Astrocyte of the hippocampus (primary cell): ENCODE measurements around the gene TCFL5.
A peak's percentile ranks its signal among the peaks of the same experiment; 100 is the strongest.
"Not testable (repeated sequence)": the region's sequence is repeated elsewhere in the genome, so short reads cannot be mapped to it uniquely, and the experiment has no call there.

Source experiments
- DNase-seq: peaks from one replicate; pipeline ENCODE4 v3.0.0; 2011; ENCODE audit warnings: low read depth, low spot score

Gene TCFL5

DNA sequence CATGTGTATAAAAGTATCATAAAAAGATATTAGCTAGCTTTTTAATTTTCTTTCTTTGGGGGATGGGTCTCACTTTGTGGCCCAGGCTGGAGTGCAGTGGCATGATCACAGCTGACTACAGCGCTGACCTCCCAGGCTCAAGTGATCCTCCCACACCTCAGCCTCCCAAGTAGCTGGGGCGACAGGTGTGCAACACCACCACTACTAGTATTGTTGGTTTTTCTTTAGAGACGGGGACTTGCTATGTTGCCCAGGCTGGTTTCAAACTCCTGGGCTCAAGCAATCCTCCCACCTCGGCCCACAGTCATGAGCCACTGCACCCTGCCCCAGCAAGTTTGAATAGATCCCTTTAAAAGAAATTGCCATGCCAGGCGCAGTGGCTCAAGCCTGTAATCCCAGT, 6.5 kb downstream of the TCFL5 start:
- no peak for DNase-seq

DNA sequence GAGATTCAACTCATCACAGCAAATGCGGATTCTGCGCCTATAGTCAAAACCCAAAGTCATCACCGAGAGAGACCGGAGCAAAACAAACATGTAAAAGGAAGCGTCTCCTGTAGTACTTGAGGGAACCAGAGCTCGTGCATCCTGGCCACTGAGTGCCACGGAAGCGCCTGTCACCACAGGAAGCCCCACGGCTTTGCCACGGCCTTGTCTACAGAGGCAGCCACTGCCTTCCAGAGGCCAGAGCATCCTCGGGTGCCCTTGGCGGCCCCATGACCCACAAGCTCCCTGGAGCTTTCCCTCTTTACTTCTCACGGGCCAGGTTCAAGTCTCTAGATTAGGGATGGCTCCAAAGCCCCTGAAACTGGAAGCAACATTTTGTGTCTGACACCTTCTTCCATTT, 7.5 kb downstream of the TCFL5 start:
- DNase-seq, result no peak

GRCh38 chr20:62853304-62853703, 8.3 kb downstream of the TCFL5 start:
- DNase-seq, result not testable (repeated sequence)

DNA sequence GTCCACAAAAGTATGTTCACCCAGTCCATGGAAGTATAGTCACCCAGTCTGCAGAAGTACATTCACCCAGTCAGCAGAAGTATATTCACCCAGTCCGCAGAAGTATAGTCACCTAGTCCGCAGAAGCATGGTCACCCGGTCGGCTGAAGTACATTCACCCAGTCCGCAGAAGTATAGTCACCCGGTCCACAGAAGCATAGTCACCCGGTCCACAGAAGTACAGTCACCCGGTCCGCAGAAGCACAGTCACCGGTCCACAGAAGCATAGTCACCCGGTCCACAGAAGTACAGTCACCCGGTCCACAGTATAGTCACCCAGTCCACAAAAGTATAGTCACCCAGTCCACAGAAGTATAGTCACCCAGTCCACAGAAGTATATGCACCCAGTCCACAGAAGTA, 8.8 kb downstream of the TCFL5 start:
- no peak for DNase-seq

- DNase-seq, result no peak
Observed at GRCh38 chr20:62852196-62852595, 9.4 kb downstream of the TCFL5 start.

DNA sequence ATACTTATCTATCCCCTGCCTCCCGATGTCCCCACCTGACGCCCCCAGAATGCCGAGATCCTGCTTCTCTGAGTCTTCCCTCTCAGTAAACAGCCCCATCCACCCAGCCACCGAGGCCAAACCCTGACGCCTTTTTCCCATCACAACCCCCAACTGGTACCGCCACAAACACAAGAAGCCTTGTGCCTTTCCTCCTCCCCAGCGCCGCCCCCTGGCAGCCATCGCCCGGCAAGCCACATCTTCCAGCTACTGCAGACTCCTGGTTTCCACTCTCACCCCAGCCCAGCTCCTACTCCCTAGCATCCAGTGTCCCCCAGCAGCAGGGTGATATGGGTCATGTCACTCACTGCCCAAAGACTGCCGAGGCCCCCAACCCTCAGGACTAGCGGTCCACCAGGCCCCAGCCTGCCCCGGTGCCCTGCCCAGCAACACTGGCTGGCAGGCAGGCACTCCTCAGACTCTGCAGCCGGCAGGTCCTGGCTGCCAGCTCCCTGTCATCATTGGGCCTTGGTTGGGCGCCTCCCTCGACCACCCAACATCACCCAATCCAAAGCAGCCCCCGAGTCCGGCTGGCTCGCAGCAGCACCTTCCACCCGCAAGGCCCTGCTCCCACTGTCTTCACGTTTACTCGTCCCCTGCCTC, 11.2 kb downstream of the TCFL5 start:
- no peak for DNase-seq

DNA sequence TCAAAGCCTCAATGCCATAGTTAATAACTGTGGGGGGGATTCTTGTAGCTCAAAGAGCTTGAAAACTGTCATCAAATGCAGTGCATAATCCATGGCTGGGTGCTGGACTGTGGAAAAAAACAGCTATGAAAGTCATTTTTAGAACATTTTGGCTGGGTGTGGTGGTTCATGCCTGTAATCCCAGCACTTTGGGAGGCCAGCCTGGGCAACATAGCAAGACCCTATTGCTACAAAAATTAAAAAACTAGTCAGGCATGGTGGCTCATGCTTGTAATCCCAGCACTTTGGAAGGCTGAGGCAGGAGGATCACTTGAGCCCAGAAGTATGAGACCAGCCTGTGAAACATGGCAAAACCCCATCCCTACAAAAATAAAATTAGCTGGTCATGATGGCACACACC, 12.2 kb downstream of the TCFL5 start:
- no peak for DNase-seq

- not testable (repeated sequence) for DNase-seq
Observed at GRCh38 chr20:62848917-62849316, 12.7 kb downstream of the TCFL5 start.

DNA sequence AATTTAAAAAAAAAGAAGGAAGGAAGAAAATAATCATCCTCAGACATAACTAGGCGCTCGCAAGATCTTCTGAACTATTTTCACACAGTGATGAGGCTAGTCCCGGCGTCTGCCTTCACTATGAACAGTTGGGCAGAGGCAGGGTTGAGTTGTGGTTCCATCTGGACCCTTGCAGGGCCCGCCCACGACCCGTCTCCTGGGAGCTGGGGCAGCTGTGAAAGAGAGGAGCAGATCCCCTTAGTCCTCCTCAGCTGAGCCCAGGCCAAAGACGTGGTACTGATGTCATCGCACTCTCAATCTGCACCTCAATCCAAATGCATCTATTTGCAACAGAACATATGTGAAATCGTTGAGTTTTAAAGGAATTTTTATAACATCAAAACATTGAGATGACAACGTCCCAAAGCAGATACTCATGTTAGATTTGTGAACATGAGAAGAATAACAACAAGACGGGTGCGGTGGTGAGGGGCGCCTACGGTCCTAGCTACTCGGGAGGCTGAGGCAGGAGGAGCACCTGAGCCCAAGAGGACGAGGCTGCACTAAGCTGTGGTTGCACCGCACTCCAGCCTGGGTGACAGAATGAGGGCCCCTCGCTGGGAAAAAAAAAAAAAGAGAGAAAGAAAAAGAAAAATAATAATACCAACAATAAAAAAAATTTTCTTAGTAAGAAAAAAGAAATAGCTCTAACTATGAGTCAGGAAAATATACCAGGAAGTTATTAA, 15.3 kb downstream of the TCFL5 start:
- DNase-seq, result no peak

- DNase-seq, result peak; percentile 69
Observed at GRCh38 chr20:62845416-62846160, 16.0 kb downstream of the TCFL5 start.

- DNase-seq, result no peak
Observed at GRCh38 chr20:62844182-62844581, 17.4 kb downstream of the TCFL5 start.

GRCh38 chr20:62843656-62844055, 18.0 kb downstream of the TCFL5 start:
- no peak for DNase-seq

DNA sequence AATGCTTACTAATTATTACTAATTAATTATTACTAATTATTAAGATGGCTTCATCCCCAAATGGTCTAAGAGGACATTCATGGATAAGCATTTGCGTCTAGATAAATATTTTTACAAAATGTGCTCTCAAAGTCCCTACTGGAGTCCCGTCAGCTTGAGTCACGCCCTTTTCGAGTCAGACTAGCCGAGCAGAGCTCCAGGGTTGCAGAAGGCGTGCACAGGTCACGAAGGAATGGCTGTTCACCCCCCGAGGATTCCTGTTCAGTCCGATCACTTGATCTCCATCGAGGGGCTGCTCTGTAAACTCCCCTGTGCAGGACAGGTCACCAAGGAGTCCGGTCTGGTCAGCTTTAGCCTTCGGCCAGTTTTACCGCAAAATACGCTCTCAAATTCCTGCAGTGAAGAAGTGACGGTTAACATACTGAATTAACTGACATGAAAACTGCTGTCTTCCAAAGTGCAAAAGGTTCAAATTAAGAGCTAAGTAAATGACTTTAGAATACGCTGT, 19.9 kb downstream of the TCFL5 start:
- no peak for DNase-seq

DNA sequence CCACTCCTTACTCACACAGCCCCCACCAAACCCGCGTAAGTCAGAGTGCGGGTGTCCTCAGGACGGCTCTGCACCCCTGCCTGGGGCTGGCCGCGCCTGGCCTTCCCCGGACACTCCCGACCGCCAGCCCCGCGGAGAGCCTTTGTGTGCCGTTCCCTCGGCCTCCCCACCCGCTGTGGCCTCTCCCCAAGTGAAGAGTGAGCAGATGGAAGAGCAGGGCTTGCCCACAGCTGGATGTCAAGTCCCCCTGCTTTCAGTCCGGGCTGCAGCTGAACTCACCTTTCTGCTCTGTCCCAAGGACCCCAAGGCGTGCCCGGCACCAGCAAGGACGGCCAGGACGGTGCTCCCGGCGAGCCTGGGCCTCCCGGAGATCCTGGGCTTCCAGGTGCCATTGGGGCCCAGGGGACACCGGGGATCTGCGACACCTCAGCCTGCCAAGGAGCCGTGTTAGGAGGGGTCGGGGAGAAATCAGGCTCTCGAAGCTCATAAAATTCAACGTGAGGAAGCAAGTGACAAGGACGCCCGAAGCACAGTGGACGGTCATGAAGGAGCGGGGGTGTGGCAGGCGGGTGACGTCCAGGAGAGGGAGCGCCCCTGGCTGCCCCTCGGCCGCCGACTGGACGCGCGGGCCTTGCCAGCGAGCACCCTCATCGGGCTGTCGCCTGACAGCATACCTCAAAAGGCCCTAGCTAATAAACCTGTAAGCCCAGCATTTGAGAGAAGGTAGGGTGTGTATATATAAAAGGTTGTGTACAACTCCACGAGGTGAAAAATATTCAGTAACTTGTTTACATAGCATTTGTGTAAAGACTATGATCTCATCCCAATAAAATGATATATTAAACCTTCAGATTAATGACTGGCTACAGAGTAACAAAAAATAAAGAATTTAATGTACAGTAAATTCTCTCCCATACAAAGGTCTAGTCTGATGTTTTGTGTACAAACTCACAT, 21.1 kb downstream of the TCFL5 start:
- no peak for DNase-seq

- no peak for DNase-seq
Observed at GRCh38 chr20:62839816-62840215, 21.8 kb downstream of the TCFL5 start.

- no peak for DNase-seq
Observed at GRCh38 chr20:62839261-62839660, 22.4 kb downstream of the TCFL5 start.

GRCh38 chr20:62838128-62838891, 23.3 kb downstream of the TCFL5 start:
- no peak for DNase-seq

DNA sequence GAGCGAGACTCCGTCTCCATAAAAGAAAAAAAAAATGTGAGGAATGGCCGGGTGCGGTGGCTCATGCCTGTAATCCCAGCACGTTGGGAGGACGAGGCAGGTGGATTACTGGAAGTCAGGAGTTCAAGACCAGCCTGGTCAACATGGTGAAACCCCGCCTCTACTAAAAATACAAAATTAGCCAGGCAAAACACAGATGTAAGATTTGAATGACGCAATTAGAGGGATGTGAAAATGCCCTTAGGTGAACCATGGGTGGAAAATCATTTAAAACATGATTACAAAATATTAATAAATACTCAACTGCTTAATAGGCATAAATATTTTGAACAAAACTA, 23.9 kb downstream of the TCFL5 start:
- DNase-seq, result no peak

DNA sequence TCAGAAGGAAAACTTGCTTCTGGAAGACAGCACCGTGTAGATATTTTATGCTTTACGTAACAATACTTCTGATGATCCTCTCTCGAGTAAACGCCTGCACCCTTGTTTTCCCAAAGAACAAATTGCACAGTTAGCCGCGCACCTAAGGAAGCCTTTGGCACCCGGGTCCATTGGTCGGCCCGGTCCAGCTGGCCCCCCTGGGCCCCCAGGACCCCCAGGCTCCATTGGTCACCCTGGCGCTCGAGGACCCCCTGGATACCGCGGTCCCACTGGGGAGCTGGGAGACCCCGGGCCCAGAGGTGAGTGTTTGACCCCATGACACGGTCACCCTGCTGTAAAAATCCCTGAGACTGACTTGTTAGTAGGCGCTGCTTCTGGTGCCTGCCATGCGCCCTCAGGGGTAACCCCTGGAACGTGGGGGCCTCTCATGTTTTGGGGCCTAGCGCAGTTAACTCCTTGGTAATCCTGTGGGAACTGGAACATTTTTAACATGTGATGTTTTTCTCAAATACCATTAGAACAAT, 24.6 kb downstream of the TCFL5 start:
- no peak for DNase-seq
